A673 (cell line): ENCODE results near the gene TCF7L2. TPM values are rescaled to one million over a fixed set of nuclear protein-coding genes. Genes with fewer than 3 reads are reported as not detected.

ENCODE experiments used
- BruUV-seq: library from RNA; stranded (reverse); fragments of 400-500 nt; replicated peaks from 2 replicates; lab custom pipeline; 2021; lab: Mats Ljungman, UMichigan
- CTCF ChIA-PET: fragments of 300-600 bp; sonication (Branson Sonifier 250); formaldehyde crosslinking; loops from one replicate; lab custom pipeline; 2022; ENCODE audit warnings: antibody characterized with exemption; lab: Charles Lee
- POLR2A ChIA-PET: fragments of 300-600 bp; sonication (Branson Sonifier 250); formaldehyde crosslinking; loops from one replicate; lab custom pipeline; 2022; ENCODE audit warnings: antibody characterized with exemption; ENCODE audit not compliant: low non-redundant PET; lab: Charles Lee
- DNase-seq: peaks from one replicate; pipeline ENCODE4 v3.0.0-alpha.2; 2015; ENCODE audit warnings: low spot score
- H3K27ac ChIP-seq: fragments of 200-600 bp; sonication (generic); 2 replicates; pipeline ENCODE4 v1.5.1; 2016; ENCODE audit warnings: mixed run types, low read depth, mild to moderate bottlenecking, mixed read lengths, antibody characterized with exemption, low read length; ENCODE audit not compliant: poor library complexity, severe bottlenecking
- H3K27me3 ChIP-seq: fragments of 200-600 bp; sonication (generic); replicated peaks from 2 replicates; pipeline ENCODE4 v1.6.1; 2017; ENCODE audit warnings: mixed run types, low read depth, mild to moderate bottlenecking, mixed read lengths, antibody characterized with exemption, low read length; ENCODE audit not compliant: insufficient read depth, poor library complexity
- H3K36me3 ChIP-seq: fragments of 200-600 bp; sonication (generic); 2 replicates; pipeline ENCODE4 v1.6.1; 2016; ENCODE audit warnings: mixed run types, mild to moderate bottlenecking, mixed read lengths, antibody characterized with exemption, low read length; ENCODE audit not compliant: insufficient read depth, poor library complexity, severe bottlenecking
- H3K4me1 ChIP-seq: fragments of 200-600 bp; sonication (generic); 2 replicates; pipeline ENCODE4 v1.6.1; 2017; ENCODE audit warnings: mixed run types, mild to moderate bottlenecking, mixed read lengths, antibody characterized with exemption, low read length; ENCODE audit not compliant: insufficient read depth, poor library complexity, severe bottlenecking
- H3K4me3 ChIP-seq: fragments of 200-600 bp; sonication (generic); 2 replicates; pipeline ENCODE4 v1.5.1; 2016; ENCODE audit warnings: low read depth, mixed run types, mild to moderate bottlenecking, mixed read lengths, low read length; ENCODE audit not compliant: poor library complexity, severe bottlenecking
- H3K9me3 ChIP-seq: fragments of 200-600 bp; sonication (generic); 2 replicates; pipeline ENCODE4 v1.6.1; 2016; ENCODE audit warnings: mixed run types, low read depth, mild to moderate bottlenecking, mixed read lengths, antibody characterized with exemption, low read length; ENCODE audit not compliant: poor library complexity, severe bottlenecking
- CTCF ChIP-seq: fragments of 300-800, 200-600 bp; sonication (generic); conservative IDR thresholded peaks from 2 replicates; pipeline ENCODE4 v1.5.1; 2017; ENCODE audit warnings: low read depth, mild to moderate bottlenecking, antibody characterized with exemption, low read length, moderate library complexity, mixed read lengths
- EZH2 ChIP-seq: fragments of 200-600 bp; sonication (generic); IDR thresholded peaks from 2 replicates; pipeline ENCODE4 v1.6.1; 2017; ENCODE audit warnings: borderline replicate concordance, low read depth, mild to moderate bottlenecking, mixed read lengths, antibody characterized with exemption, low read length; ENCODE audit not compliant: poor library complexity, severe bottlenecking
- intact Hi-C: fragments of 100-400 bp; cut with micrococcal nuclease; formaldehyde crosslinking; loops from one replicate; pipeline ENCODE4 v1.10.0; 2022; ENCODE audit not compliant: unreplicated experiment
- total RNA-seq: library from RNA; stranded (reverse); gene quantifications from 2 replicates; pipeline ENCODE4 v1.2.3, GENCODE V29; 2021

Gene TCF7L2
- total RNA-seq, 1 experiment from 2014 or later = 16.8 TPM

- POLR2A ChIA-PET = no interaction called here
- H3K27me3 ChIP-seq = no peaks in the 10 kb centered on the region
- no peaks in the 10 kb centered on the region for H3K36me3 ChIP-seq
- H3K27ac ChIP-seq = no peak overlapping the region
- no peak for TF ChIP-seq CTCF
- no peak for TF ChIP-seq EZH2
- intact Hi-C loops = no loop called here
- no peak for DNase-seq
- no peaks in the 10 kb centered on the region for H3K9me3 ChIP-seq
- CTCF ChIA-PET = no interaction called here
- BruUV-seq = no TSS peak
- no peak overlapping the region for H3K4me3 ChIP-seq
- H3K4me1 ChIP-seq = peaks cover 8% of the 10 kb centered on the region
Measured at GRCh38 chr10:113033991-113034390, 83.9 kb downstream of the TCF7L2 start.

- Histone ChIP-seq H3K27ac (no peak overlapping the region), H3K27me3 (no peaks in the 10 kb centered on the region), H3K4me1 (peaks cover 8% of the 10 kb centered on the region), H3K9me3 (no peaks in the 10 kb centered on the region), H3K36me3 (no peaks in the 10 kb centered on the region), H3K4me3 (no peak overlapping the region)
- no peak for DNase-seq
- BruUV-seq = no TSS peak
- intact Hi-C loops = no loop called here
- POLR2A ChIA-PET = no interaction called here
- no peak for TF ChIP-seq EZH2
- TF ChIP-seq CTCF = no peak
- CTCF ChIA-PET = no interaction called here
Measured at GRCh38 chr10:113035732-113036312, 85.8 kb downstream of the TCF7L2 start.

- Histone ChIP-seq H3K27me3 (no peaks in the 10 kb centered on the region), H3K36me3 (no peaks in the 10 kb centered on the region), H3K27ac (no peak overlapping the region), H3K9me3 (no peaks in the 10 kb centered on the region), H3K4me1 (peaks cover 8% of the 10 kb centered on the region), H3K4me3 (no peak overlapping the region)
- no TSS peak for BruUV-seq
- ChIA-PET POLR2A (no interaction called here), CTCF (no interaction called here)
- TF ChIP-seq CTCF (no peak), EZH2 (no peak)
- intact Hi-C loops = no loop called here
- no peak for DNase-seq
Measured at GRCh38 chr10:113036619-113037018, 86.6 kb downstream of the TCF7L2 start.
